K562 (cell line): ENCODE results near the gene ZFAND2B. TPM values are rescaled to one million over a fixed set of nuclear protein-coding genes. Genes with fewer than 3 reads are reported as not detected.

Source experiments
- ATAC-seq: fragments of 200-7000 bp; cut with Tn5 transposase; 3 replicates; pipeline ENCODE4 v1.9.1; 2020; ENCODE audit warnings: moderate library complexity
- BruUV-seq: library from RNA; stranded (reverse); fragments of 400-500 nt; replicated peaks from 2 replicates; lab custom pipeline; 2021; lab: Mats Ljungman, UMichigan
- CTCF ChIA-PET: fragments of 300-600 bp; formaldehyde crosslinking; extraction: SDS; loops from one replicate; lab custom pipeline; 2021; ENCODE audit warnings: low intra/inter-chr PET ratio; lab: Yijun Ruan, JAX
- POLR2A ChIA-PET: fragments of 300-600, 350-650 bp; sonication (Branson Sonifier 250); formaldehyde crosslinking; extraction: SDS; loops from one replicate; lab custom pipeline; 2021; ENCODE audit warnings: antibody characterized with exemption, inconsistent platforms; lab: Yijun Ruan, JAX
- DNase-seq, 4 experiments: peaks; one replicate each; pipeline versions ENCODE4 v3.0.0 to v3.0.0-alpha.2; 2011 to 2018; ENCODE audit warnings: low spot score in 3 of 4, mixed read lengths in 3 of 4; ENCODE audit errors: extremely low read depth in 1 of 4
- FAIRE-seq: peaks from 2 replicates; lab custom pipeline; 2011; peaks lifted over from hg19 to GRCh38; lab: Jason Lieb, UNC
- H2AFZ ChIP-seq: 2 replicates; pipeline ENCODE4 v1.6.0; 2011; ENCODE audit warnings: low read depth, low read length, control low read depth, inconsistent platforms
- H3K27ac ChIP-seq: fragments of 200-600 bp; 3 replicates; pipeline ENCODE4 v1.8.0; 2011; ENCODE audit warnings: low read depth, mild to moderate bottlenecking, control low read depth, inconsistent platforms, low read length, moderate library complexity, mixed read lengths; ENCODE audit errors: extremely low read depth
- H3K27me3 ChIP-seq, 2 experiments: fragments of 300-600 bp in 1 of 2; 2 replicates in 1 of 2; 3 replicates in 1 of 2; pipeline versions ENCODE4 v1.6.0 to v1.8.0; 2011; ENCODE audit warnings: inconsistent platforms in 2 of 2, low read length in 2 of 2, mild to moderate bottlenecking in 1 of 2, mixed read lengths in 1 of 2, moderate library complexity in 1 of 2; ENCODE audit not compliant: control insufficient read depth in 2 of 2, insufficient read depth in 2 of 2
- H3K36me3 ChIP-seq: fragments of 300-600 bp; 3 replicates; pipeline ENCODE4 v1.8.0; 2011; ENCODE audit warnings: mild to moderate bottlenecking, low read length, inconsistent platforms; ENCODE audit not compliant: control insufficient read depth, insufficient read depth
- H3K4me1 ChIP-seq, 2 experiments: fragments of 200-600 bp in 1 of 2; replicated peaks in 1 of 2; 2 replicates in 1 of 2; 3 replicates in 1 of 2; pipeline versions ENCODE4 v1.5.1 to v1.8.0; 2011; ENCODE audit warnings: inconsistent platforms in 2 of 2, low read length in 2 of 2, mild to moderate bottlenecking in 1 of 2, mixed read lengths in 1 of 2, moderate library complexity in 1 of 2; ENCODE audit not compliant: control insufficient read depth in 2 of 2, insufficient read depth in 2 of 2
- H3K4me2 ChIP-seq: 2 replicates; pipeline ENCODE4 v1.6.1; 2011; ENCODE audit warnings: low read length, control low read depth, inconsistent platforms, mixed read lengths; ENCODE audit not compliant: insufficient read depth
- H3K4me3 ChIP-seq: fragments of 200-600 bp; sonication (generic), shearing (Covaris generic); 2 replicates; pipeline ENCODE4 v1.5.1; 2016; ENCODE audit warnings: control low read depth, inconsistent platforms
- H3K79me2 ChIP-seq: fragments of 200-600 bp; 3 replicates; pipeline ENCODE4 v1.8.0; 2011; ENCODE audit warnings: low read length, inconsistent platforms; ENCODE audit not compliant: control insufficient read depth, insufficient read depth
- H3K9ac ChIP-seq, 2 experiments: 2 replicates each; pipeline versions ENCODE4 v1.6.0 to v1.6.1; 2011; ENCODE audit warnings: low read depth in 2 of 2, low read length in 2 of 2, control low read depth in 1 of 2, inconsistent platforms in 1 of 2, mild to moderate bottlenecking in 1 of 2, mixed read lengths in 1 of 2; ENCODE audit not compliant: insufficient read depth in 1 of 2
- H3K9me1 ChIP-seq: one replicate; pipeline ENCODE4 v1.6.0; 2011; ENCODE audit warnings: inconsistent platforms, mild to moderate bottlenecking, low read length, moderate library complexity; ENCODE audit not compliant: control insufficient read depth, insufficient read depth
- H3K9me3 ChIP-seq: replicated peaks from 2 replicates; pipeline ENCODE4 v1.5.1; 2011; ENCODE audit warnings: low read depth, low read length, inconsistent platforms; ENCODE audit not compliant: control insufficient read depth, insufficient read depth
- H4K20me1 ChIP-seq: replicated peaks from 2 replicates; pipeline ENCODE4 v1.6.1; 2011; ENCODE audit warnings: low read length, inconsistent platforms, mixed read lengths; ENCODE audit not compliant: control insufficient read depth, insufficient read depth
- POLR2G ChIP-seq: fragments of 200-400 bp; formaldehyde crosslinking; IDR thresholded peaks from 2 replicates; pipeline ENCODE4 v1.6.1; 2017; ENCODE audit warnings: low read depth, mild to moderate bottlenecking, antibody characterized with exemption, low read length, moderate library complexity
- TRIM25 ChIP-seq: fragments of 450-650 bp; IDR thresholded peaks from 2 replicates; pipeline ENCODE4 v1.7.0; 2016; ENCODE audit warnings: borderline replicate concordance
- WGBS: fragments of 100-300 bp; shearing (Covaris generic); methylation state at CpG from one replicate; pipeline ENCODE4 v1.1.6; 2016; ENCODE audit warnings: low coverage, mixed read lengths; ENCODE audit not compliant: insufficient coverage; ENCODE audit errors: missing lambda C conversion rate; 5-methylcytosine and 5-hydroxymethylcytosine counted together
- in situ Hi-C: fragments of 300-500 bp; cut with MboI; formaldehyde crosslinking; loops from 4 replicates; pipeline ENCODE4 v1.15.0; 2018; ENCODE audit warnings: inconsistent platforms, mixed read lengths
- intact Hi-C: fragments of 100-400 bp; cut with micrococcal nuclease; formaldehyde crosslinking; loops from 2 replicates; pipeline ENCODE4 v1.14.2; 2022
- polyA plus RNA-seq, 8 experiments: library from polyadenylated mRNA; depleted of rRNA in 4 of 8; stranded (reverse) in 5 of 8; unstranded in 3 of 8; fragments of >200 nt; fragmentation: Nextera tagmentation in 2 of 8; fragmentation: Illumina TruSeq in 1 of 8; extraction: Ambion mirVana in 2 of 8; extraction: Trizol in 1 of 8; gene quantifications; 2 replicates each; pipeline versions ENCODE4 v1.2.1 to v1.2.3, GENCODE V29; 2011 to 2014; ENCODE audit warnings: inconsistent platforms in 1 of 8, missing spikeins in 1 of 8
- total RNA-seq, 7 experiments: library from RNA; depleted of rRNA in 6 of 7; stranded (reverse); fragments of >200 nt in 6 of 7; fragmentation: Illumina TruSeq in 2 of 7; extraction: Trizol in 2 of 7; gene quantifications; 2 replicates each; pipeline versions ENCODE4 v1.2.1 to v1.2.3, GENCODE V29; 2011 to 2021; ENCODE audit warnings: low replicate concordance in 1 of 7

The ZFAND2B gene
- total and polyA plus RNA-seq, 9 of the 15 experiments (the other 6 are each of a cell fraction or from before 2014, with no cell fraction given) = 9.9 to 33.3 (median 26.1) TPM

GRCh38 chr2:219219784-219220532, 13.4 kb downstream of the ZFAND2B start:
- intact Hi-C loops = loop anchor here (2.0 kb wide), 1 partner anchor 59 kb away; the partner anchor contains the start of gene NHEJ1
- FAIRE-seq = no peak
- POLR2A ChIA-PET = interaction anchor here (0.6 to 2.1 kb wide), 5 partner anchors 9 to 75 kb away, joined by 3 to 12 read pairs (median 4); partner anchors contain the start of genes ANKZF1, ATG9A, TUBA4A and ZFAND2B

More at GRCh38 chr2:219219784-219220532, 13.4 kb downstream of the ZFAND2B start:
- ATAC-seq (no peak), DNase-seq (no peak)
- Histone ChIP-seq H3K27ac (no peak overlapping the region), H2AFZ (no peak overlapping the region), H3K4me1 (peaks cover 13 to 53% of the 10 kb centered on the region in 2 experiments; a peak in 4 of 5 replicates), H3K4me2 (no peak overlapping the region), H3K36me3 (peaks cover 73% of the 10 kb centered on the region), H3K9me3 (no peaks in the 10 kb centered on the region), H4K20me1 (0 out of 2 replicates have a peak, but pooled peaks cover 2% of the 10 kb centered on the region), H3K27me3 (no peaks in the 10 kb centered on the region), H3K4me3 (no peak overlapping the region), H3K9ac (peak overlapping the region in 1 of 2 experiments; percentile 89; a peak in 1 of 4 replicates), H3K79me2 (peaks cover 27% of the 10 kb centered on the region), H3K9me1 (no peaks in the 10 kb centered on the region)
- BruUV-seq = no TSS peak
- 90% methylated on average over 13 of the region's 18 CpGs for WGBS
- in situ Hi-C loops = no loop called here
- CTCF ChIA-PET = no interaction called here
- TF ChIP-seq TRIM25 (no peak), POLR2G (0 out of 2 replicates have a peak, but pooled peaks have one; percentile 23)
